ENCODE measurements around the gene PSMD3. TPM values are rescaled to one million over a fixed set of nuclear protein-coding genes. Genes with fewer than 3 reads are reported as not detected.
A peak's percentile ranks its signal among the peaks of the same experiment; 100 is the strongest.

The PSMD3 gene
- total RNA-seq, 3 donors from 2014 or later (not counting 1 experiment from before 2014, with no cell fraction given) = 66.1 to 83.8 (median 78.9) TPM

- WGBS (ENCODE audit: insufficient coverage) = 97% methylated on average over 11 of the region's 11 CpGs
- DNase-seq = no peak
- Mint-ChIP-seq H3K27me3 (ENCODE audit: low read depth in 2 of 2) (no peaks in the 10 kb centered on the region), H3K4me1 (peaks cover 0 to 15% of the 10 kb centered on the region in 2 donors), H3K9me3 (no peaks in the 10 kb centered on the region), H3K36me3 (peaks cover 23% of the 10 kb centered on the region), H3K4me3 (no peak overlapping the region), H3K27ac (no peak overlapping the region)
- no peaks in the 10 kb centered on the region for H3K9me3 ChIP-seq (ENCODE audit: control insufficient read depth, insufficient read depth, low read length)
- intact Hi-C loops (cut with micrococcal nuclease) = no loop called here
- no peaks in the 10 kb centered on the region for H3K27me3 ChIP-seq (ENCODE audit: control insufficient read depth, insufficient read depth, low read length)
- H3K4me3 ChIP-seq (ENCODE audit: low read length) = no peak overlapping the region
- TF ChIP-seq CTCF (IDR thresholded peaks at IDR 0.05) = no peak
- peaks cover 81% of the 10 kb centered on the region for H3K36me3 ChIP-seq (ENCODE audit: control insufficient read depth, insufficient read depth, low read length)
- no peak for ATAC-seq
- H3K27ac ChIP-seq (ENCODE audit: low read length) = no peak overlapping the region
- H3K4me1 ChIP-seq (ENCODE audit: control insufficient read depth, insufficient read depth, low read length) = no peaks in the 10 kb centered on the region
These were observed 13.8 kb downstream of the PSMD3 start for GRCh38 chr17:39994448-39994847.

- DNase-seq (no peak), ATAC-seq (no peak)
- intact Hi-C loops (cut with micrococcal nuclease) = no loop called here
- Mint-ChIP-seq H3K36me3 (peaks cover 21% of the 10 kb centered on the region), H3K27me3 (ENCODE audit: low read depth in 2 of 2) (no peaks in the 10 kb centered on the region), H3K4me1 (peaks cover 0 to 15% of the 10 kb centered on the region in 2 donors), H3K9me3 (no peaks in the 10 kb centered on the region), H3K27ac (no peak overlapping the region), H3K4me3 (no peak overlapping the region)
- no peak overlapping the region for H3K27ac ChIP-seq (ENCODE audit: low read length)
- H3K4me1 ChIP-seq (ENCODE audit: control insufficient read depth, insufficient read depth, low read length) = no peaks in the 10 kb centered on the region
- H3K27me3 ChIP-seq (ENCODE audit: control insufficient read depth, insufficient read depth, low read length) = no peaks in the 10 kb centered on the region
- H3K9me3 ChIP-seq (ENCODE audit: control insufficient read depth, insufficient read depth, low read length) = no peaks in the 10 kb centered on the region
- TF ChIP-seq CTCF (IDR thresholded peaks at IDR 0.05) = no peak
- WGBS (ENCODE audit: insufficient coverage) = 98% methylated on average over 6 of the region's 6 CpGs
- no peak overlapping the region for H3K4me3 ChIP-seq (ENCODE audit: low read length)
- H3K36me3 ChIP-seq (ENCODE audit: control insufficient read depth, insufficient read depth, low read length) = peaks cover 71% of the 10 kb centered on the region
These were observed 14.8 kb downstream of the PSMD3 start for GRCh38 chr17:39995438-39995837.

- 96% methylated on average over 8 of the region's 8 CpGs for WGBS (ENCODE audit: insufficient coverage)
- no peaks in the 10 kb centered on the region for H3K27me3 ChIP-seq (ENCODE audit: control insufficient read depth, insufficient read depth, low read length)
- H3K4me1 ChIP-seq (ENCODE audit: control insufficient read depth, insufficient read depth, low read length) = no peaks in the 10 kb centered on the region
- no peaks in the 10 kb centered on the region for H3K9me3 Mint-ChIP-seq
- no peaks in the 10 kb centered on the region for H3K27me3 Mint-ChIP-seq (ENCODE audit: low read depth in 2 of 2)
- no peak overlapping the region for H3K4me3 ChIP-seq (ENCODE audit: low read length)
- peaks cover 64% of the 10 kb centered on the region for H3K36me3 ChIP-seq (ENCODE audit: control insufficient read depth, insufficient read depth, low read length)
- no peak overlapping the region for H3K4me3 Mint-ChIP-seq
- no peak for ATAC-seq
- H3K27ac ChIP-seq (ENCODE audit: low read length) = no peak overlapping the region
- no peak for TF ChIP-seq CTCF (IDR thresholded peaks at IDR 0.05)
- H3K9me3 ChIP-seq (ENCODE audit: control insufficient read depth, insufficient read depth, low read length) = no peaks in the 10 kb centered on the region
- H3K36me3 Mint-ChIP-seq = peaks cover 21% of the 10 kb centered on the region
- no peak for DNase-seq
- intact Hi-C loops (cut with micrococcal nuclease) = no loop called here
- no peak overlapping the region for H3K27ac Mint-ChIP-seq
- peaks cover 0 to 15% of the 10 kb centered on the region in 2 donors for H3K4me1 Mint-ChIP-seq
These were observed 15.6 kb downstream of the PSMD3 start for GRCh38 chr17:39996162-39996561.

- no peaks in the 10 kb centered on the region for H3K4me1 ChIP-seq (ENCODE audit: control insufficient read depth, insufficient read depth, low read length)
- peaks cover 59% of the 10 kb centered on the region for H3K36me3 ChIP-seq (ENCODE audit: control insufficient read depth, insufficient read depth, low read length)
- no peaks in the 10 kb centered on the region for H3K9me3 ChIP-seq (ENCODE audit: control insufficient read depth, insufficient read depth, low read length)
- intact Hi-C loops (cut with micrococcal nuclease) = no loop called here
- Mint-ChIP-seq H3K27ac (peak overlapping the region in 1 of 2 donors; percentile 29), H3K9me3 (no peaks in the 10 kb centered on the region), H3K36me3 (peaks cover 21% of the 10 kb centered on the region), H3K4me3 (no peak overlapping the region), H3K27me3 (ENCODE audit: low read depth in 2 of 2) (no peaks in the 10 kb centered on the region), H3K4me1 (peaks cover 0 to 15% of the 10 kb centered on the region in 2 donors)
- ATAC-seq = no peak
- no peaks in the 10 kb centered on the region for H3K27me3 ChIP-seq (ENCODE audit: control insufficient read depth, insufficient read depth, low read length)
- WGBS (ENCODE audit: insufficient coverage) = 90% methylated on average over 6 of the region's 6 CpGs
- no peak overlapping the region for H3K27ac ChIP-seq (ENCODE audit: low read length)
- H3K4me3 ChIP-seq (ENCODE audit: low read length) = no peak overlapping the region
- no peak for TF ChIP-seq CTCF (IDR thresholded peaks at IDR 0.05)
- DNase-seq = no peak
These were observed 16.2 kb downstream of the PSMD3 start for GRCh38 chr17:39996800-39997199.
